Left ventricle myocardium inferior (tissue), 1 donor: ENCODE data around the gene MPPE1. TPM values are rescaled to one million over a fixed set of nuclear protein-coding genes. Genes with fewer than 3 reads are reported as not detected.

Experiments used
- DNase-seq: peaks from one replicate; pipeline ENCODE4 v3.0.0-alpha.2; 2020
- H3K27ac ChIP-seq: fragments of 200-600 bp; replicated peaks from 2 replicates; pipeline ENCODE4 v1.8.0; 2021
- H3K27me3 ChIP-seq: fragments of 200-600 bp; 2 replicates; pipeline ENCODE4 v1.8.0; 2021; ENCODE audit warnings: low read depth
- H3K36me3 ChIP-seq: fragments of 200-600 bp; 2 replicates; pipeline ENCODE4 v1.8.0; 2021
- H3K4me1 ChIP-seq: fragments of 200-600 bp; 2 replicates; pipeline ENCODE4 v1.8.0; 2021
- H3K4me3 ChIP-seq: fragments of 200-600 bp; 2 replicates; pipeline ENCODE4 v1.8.0; 2021; ENCODE audit warnings: mild to moderate bottlenecking, moderate library complexity
- H3K9me3 ChIP-seq: fragments of 200-600 bp; replicated peaks from 2 replicates; pipeline ENCODE4 v1.8.0; 2021
- intact Hi-C: fragments of 100-400 bp; cut with micrococcal nuclease; formaldehyde crosslinking; loops from one replicate; pipeline ENCODE4 v1.11.0; 2022
- total RNA-seq: library from RNA; stranded (reverse); fragmentation: NEBNext Ultra II Directional; extraction: Animal tissue kit (Norgen Biotek cat#: 25700); gene quantifications from one replicate; pipeline ENCODE4 v1.2.1, GENCODE V29; 2021
- TF ChIP-seq, protein P1 (sequence below): fragments of 200-600 bp; IDR thresholded peaks from 2 replicates; pipeline ENCODE4 v1.8.0; 2021; ENCODE audit warnings: antibody characterized with exemption, mild to moderate bottlenecking, borderline replicate concordance
- donor health status: DM: no; HTN: yes; CAD: no; lungs with severe emphysema.

MPPE1 gene
- total RNA-seq, 1 donor from 2014 or later = 35.2 TPM

DNA sequence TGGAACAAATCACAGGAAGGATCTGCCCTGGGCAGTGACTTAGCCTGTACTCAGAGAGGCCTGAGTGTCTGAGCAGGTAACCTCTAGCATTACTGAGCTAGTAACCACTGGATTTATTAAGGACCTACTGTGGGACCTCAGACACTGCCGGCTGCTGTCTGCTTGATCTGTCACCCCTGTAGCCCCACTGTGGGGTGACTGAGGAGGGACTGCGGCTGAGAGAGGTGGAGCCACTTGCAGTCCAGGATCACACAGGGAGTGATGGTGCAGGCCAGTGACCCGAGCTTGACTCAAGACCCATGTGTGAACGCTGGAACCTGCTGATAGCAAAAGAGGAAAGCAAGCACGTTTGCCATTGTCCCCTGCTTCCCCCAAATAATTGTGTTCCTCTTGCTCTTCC lies 41.4 kb downstream of the MPPE1 start:
- TF ChIP-seq, protein P1, sequence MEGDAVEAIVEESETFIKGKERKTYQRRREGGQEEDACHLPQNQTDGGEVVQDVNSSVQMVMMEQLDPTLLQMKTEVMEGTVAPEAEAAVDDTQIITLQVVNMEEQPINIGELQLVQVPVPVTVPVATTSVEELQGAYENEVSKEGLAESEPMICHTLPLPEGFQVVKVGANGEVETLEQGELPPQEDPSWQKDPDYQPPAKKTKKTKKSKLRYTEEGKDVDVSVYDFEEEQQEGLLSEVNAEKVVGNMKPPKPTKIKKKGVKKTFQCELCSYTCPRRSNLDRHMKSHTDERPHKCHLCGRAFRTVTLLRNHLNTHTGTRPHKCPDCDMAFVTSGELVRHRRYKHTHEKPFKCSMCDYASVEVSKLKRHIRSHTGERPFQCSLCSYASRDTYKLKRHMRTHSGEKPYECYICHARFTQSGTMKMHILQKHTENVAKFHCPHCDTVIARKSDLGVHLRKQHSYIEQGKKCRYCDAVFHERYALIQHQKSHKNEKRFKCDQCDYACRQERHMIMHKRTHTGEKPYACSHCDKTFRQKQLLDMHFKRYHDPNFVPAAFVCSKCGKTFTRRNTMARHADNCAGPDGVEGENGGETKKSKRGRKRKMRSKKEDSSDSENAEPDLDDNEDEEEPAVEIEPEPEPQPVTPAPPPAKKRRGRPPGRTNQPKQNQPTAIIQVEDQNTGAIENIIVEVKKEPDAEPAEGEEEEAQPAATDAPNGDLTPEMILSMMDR = no peak
- Histone ChIP-seq H3K27ac (no peak overlapping the region), H3K27me3 (no peaks in the 10 kb centered on the region), H3K9me3 (no peaks in the 10 kb centered on the region), H3K4me3 (no peak overlapping the region), H3K36me3 (no peaks in the 10 kb centered on the region), H3K4me1 (no peaks in the 10 kb centered on the region)
- intact Hi-C loops = no loop called here
- DNase-seq = no peak

DNA sequence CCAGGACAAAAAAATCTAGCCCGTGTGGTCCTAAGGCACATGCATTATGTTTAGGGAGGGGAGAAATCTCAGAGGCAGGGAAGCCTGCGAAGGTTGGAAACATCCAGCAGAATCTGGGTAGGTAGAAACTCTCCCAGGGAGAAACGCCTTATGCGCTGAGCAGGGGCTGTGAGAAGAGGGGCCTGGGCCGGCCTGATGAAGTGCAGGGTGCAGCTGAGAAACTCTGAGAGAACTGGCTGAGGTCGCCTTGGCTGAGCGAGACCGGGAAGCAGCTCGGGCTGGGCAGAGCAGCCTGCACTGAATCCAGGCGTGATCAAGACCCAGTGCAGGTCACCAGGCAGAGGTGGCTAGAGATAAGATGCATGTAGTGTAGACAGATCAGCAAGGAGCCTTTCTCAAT lies 41.8 kb downstream of the MPPE1 start:
- H3K36me3 ChIP-seq = no peaks in the 10 kb centered on the region
- DNase-seq = no peak
- no peaks in the 10 kb centered on the region for H3K27me3 ChIP-seq
- TF ChIP-seq, protein P1 = no peak
- no peaks in the 10 kb centered on the region for H3K9me3 ChIP-seq
- no peaks in the 10 kb centered on the region for H3K4me1 ChIP-seq
- no peak overlapping the region for H3K4me3 ChIP-seq
- H3K27ac ChIP-seq = no peak overlapping the region
- intact Hi-C loops = no loop called here

GRCh38 chr18:11865071-11865470 lies 43.0 kb downstream of the MPPE1 start:
- TF ChIP-seq, protein P1 = no peak
- intact Hi-C loops = no loop called here

GRCh38 chr18:11864471-11864870 lies 43.6 kb downstream of the MPPE1 start:
- TF ChIP-seq, protein P1 = no peak
- H3K4me3 ChIP-seq = no peak overlapping the region
- no peaks in the 10 kb centered on the region for H3K9me3 ChIP-seq
- DNase-seq = no peak
- no peaks in the 10 kb centered on the region for H3K36me3 ChIP-seq
- no peaks in the 10 kb centered on the region for H3K27me3 ChIP-seq
- no peak overlapping the region for H3K27ac ChIP-seq
- H3K4me1 ChIP-seq = no peaks in the 10 kb centered on the region
- intact Hi-C loops = no loop called here

More at GRCh38 chr18:11865071-11865470, 43.0 kb downstream of the MPPE1 start:
- Histone ChIP-seq H3K4me3 (no peak overlapping the region), H3K4me1 (no peaks in the 10 kb centered on the region), H3K27ac (no peak overlapping the region), H3K9me3 (no peaks in the 10 kb centered on the region), H3K36me3 (no peaks in the 10 kb centered on the region), H3K27me3 (no peaks in the 10 kb centered on the region)
- DNase-seq = no peak

DNA sequence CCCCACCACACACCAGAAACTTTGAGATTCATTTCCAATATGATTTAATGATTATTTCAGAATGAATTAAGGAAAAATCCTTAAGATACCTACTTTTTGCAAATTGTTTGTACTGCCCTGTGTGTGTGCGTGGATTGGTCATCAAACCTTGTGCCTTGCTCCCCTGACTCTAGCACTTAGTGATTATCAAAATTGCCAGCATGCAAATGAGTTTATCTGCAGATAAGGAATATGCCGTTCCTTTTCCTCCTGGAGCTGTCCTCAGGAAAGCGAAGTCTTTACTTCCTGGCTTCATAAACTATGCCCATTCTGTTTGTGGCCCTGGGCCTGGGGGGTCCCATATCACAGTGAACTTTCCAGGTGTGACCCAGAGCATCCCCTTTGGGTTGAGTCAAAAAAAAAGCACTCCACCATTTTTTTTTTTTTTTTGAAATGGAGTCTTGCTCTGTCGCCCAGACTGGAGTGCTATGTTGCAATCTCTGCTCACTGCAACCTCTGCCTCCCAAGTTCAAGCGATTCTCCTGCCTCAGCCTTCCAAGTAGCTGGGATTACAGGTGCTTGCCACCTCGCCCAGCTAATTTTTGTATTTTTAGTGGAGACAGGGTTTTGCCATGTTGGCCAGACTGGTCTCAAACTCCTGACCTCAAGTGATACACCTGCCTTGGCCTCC lies 45.5 kb downstream of the MPPE1 start:
- H3K4me3 ChIP-seq = no peak overlapping the region
- H3K4me1 ChIP-seq = peaks cover 5% of the 10 kb centered on the region
- H3K36me3 ChIP-seq = no peaks in the 10 kb centered on the region
- H3K27me3 ChIP-seq = no peaks in the 10 kb centered on the region
- intact Hi-C loops = no loop called here
- no peaks in the 10 kb centered on the region for H3K9me3 ChIP-seq
- H3K27ac ChIP-seq = no peak overlapping the region
- TF ChIP-seq, protein P1 = no peak
- DNase-seq = no peak
